Trophoblast cell (in vitro differentiated cells and primary cell): ENCODE results near the gene FOXD4L3. TPM values are rescaled to one million over a fixed set of nuclear protein-coding genes. Genes with fewer than 3 reads are reported as not detected.
"Not testable (repeated sequence)": the region's sequence is repeated elsewhere in the genome, so short reads cannot be mapped to it uniquely, and the experiment has no call there.

Source experiments
- DNase-seq, 2 donors: peaks; one replicate each; pipeline ENCODE4 v3.0.0-alpha.2; 2016
- H2AFZ ChIP-seq: 2 replicates; pipeline ENCODE4 v1.6.1; 2013; ENCODE audit warnings: low read length, moderate library complexity, mild to moderate bottlenecking; ENCODE audit not compliant: insufficient read depth, poor library complexity
- H2AK5ac ChIP-seq: 2 replicates; pipeline ENCODE4 v1.6.1; 2013; ENCODE audit warnings: mild to moderate bottlenecking, low read length
- H2BK120ac ChIP-seq: 2 replicates; pipeline ENCODE4 v1.6.1; 2013; ENCODE audit warnings: low read length, mild to moderate bottlenecking, moderate library complexity; ENCODE audit not compliant: insufficient read depth, poor library complexity
- H2BK12ac ChIP-seq: 2 replicates; pipeline ENCODE4 v1.6.1; 2013; ENCODE audit warnings: mild to moderate bottlenecking, low read length, moderate library complexity
- H2BK5ac ChIP-seq: 2 replicates; pipeline ENCODE4 v1.6.1; 2013; ENCODE audit warnings: low read length, low read depth, moderate library complexity, mild to moderate bottlenecking; ENCODE audit not compliant: poor library complexity
- H3K14ac ChIP-seq: 2 replicates; pipeline ENCODE4 v1.6.1; 2013; ENCODE audit warnings: mild to moderate bottlenecking, low read length
- H3K18ac ChIP-seq: 2 replicates; pipeline ENCODE4 v1.6.1; 2013; ENCODE audit warnings: mild to moderate bottlenecking, low read length
- H3K23ac ChIP-seq: 2 replicates; pipeline ENCODE4 v1.6.1; 2013; ENCODE audit warnings: low read length
- H3K27ac ChIP-seq: 2 replicates; pipeline ENCODE4 v1.5.1; 2013; ENCODE audit warnings: low read depth, mild to moderate bottlenecking, inconsistent platforms, low read length, moderate library complexity
- H3K27me3 ChIP-seq: 2 replicates; pipeline ENCODE4 v1.6.1; 2013; ENCODE audit warnings: inconsistent platforms, mild to moderate bottlenecking, low read length, moderate library complexity; ENCODE audit not compliant: insufficient read depth
- H3K36me3 ChIP-seq, 2 experiments: 1 replicate in 1 of 2; 2 replicates in 1 of 2; pipeline ENCODE4 v1.6.1; 2013; ENCODE audit warnings: low read length in 2 of 2, mild to moderate bottlenecking in 2 of 2, moderate library complexity in 1 of 2; ENCODE audit not compliant: insufficient read depth in 2 of 2, control insufficient read depth in 1 of 2
- H3K4ac ChIP-seq: 2 replicates; pipeline ENCODE4 v1.6.1; 2013; ENCODE audit warnings: low read depth, mild to moderate bottlenecking, low read length, moderate library complexity
- H3K4me1 ChIP-seq, 2 experiments: 1 replicate in 1 of 2; 2 replicates in 1 of 2; pipeline ENCODE4 v1.6.1; 2013; ENCODE audit warnings: low read length in 2 of 2, mild to moderate bottlenecking in 2 of 2, moderate library complexity in 1 of 2; ENCODE audit not compliant: insufficient read depth in 2 of 2, control insufficient read depth in 1 of 2
- H3K4me2 ChIP-seq: 2 replicates; pipeline ENCODE4 v1.6.1; 2013; ENCODE audit warnings: inconsistent platforms, mild to moderate bottlenecking, low read length, moderate library complexity
- H3K4me3 ChIP-seq: 2 replicates; pipeline ENCODE4 v1.5.1; 2013; ENCODE audit warnings: mild to moderate bottlenecking, low read depth, low read length, inconsistent platforms
- H3K79me1 ChIP-seq: one replicate; pipeline ENCODE4 v1.6.1; 2013; ENCODE audit warnings: low read length
- H3K79me2 ChIP-seq: 2 replicates; pipeline ENCODE4 v1.6.1; 2013; ENCODE audit warnings: low read length, mild to moderate bottlenecking; ENCODE audit not compliant: control insufficient read depth, insufficient read depth, poor library complexity
- H3K9ac ChIP-seq: 2 replicates; pipeline ENCODE4 v1.6.1; 2013; ENCODE audit warnings: mild to moderate bottlenecking, low read length
- H3K9me3 ChIP-seq: 2 replicates; pipeline ENCODE4 v1.6.1; 2013; ENCODE audit warnings: low read depth, mild to moderate bottlenecking, control low read depth, inconsistent platforms, low read length; ENCODE audit not compliant: insufficient read depth
- H4K12ac ChIP-seq: 2 replicates; pipeline ENCODE4 v1.6.1; 2013; ENCODE audit warnings: low read depth, mild to moderate bottlenecking, low read length, moderate library complexity
- H4K8ac ChIP-seq: 2 replicates; pipeline ENCODE4 v1.6.1; 2013; ENCODE audit warnings: low read depth, mild to moderate bottlenecking, low read length, moderate library complexity
- H4K91ac ChIP-seq: one replicate; pipeline ENCODE4 v1.6.1; 2013; ENCODE audit warnings: low read depth, mild to moderate bottlenecking, low read length, moderate library complexity
- WGBS: extraction: QIAGEN DNeasy Blood & Tissue Kit; methylation state at CpG from one replicate; pipeline ENCODE4 v1.1.7; 2013; ENCODE audit warnings: missing lambda C conversion rate; ENCODE audit not compliant: insufficient read length, insufficient coverage; ENCODE audit errors: extremely low coverage; 5-methylcytosine and 5-hydroxymethylcytosine counted together
- polyA plus RNA-seq: library from polyadenylated mRNA; stranded (reverse); fragments of 200-250 nt; gene quantifications from 2 replicates; pipeline ENCODE4 v1.2.3, GENCODE V29; 2013

Gene FOXD4L3
- polyA plus RNA-seq = 0.05 TPM in 1 of 2 replicates, not detected in the other

GRCh38 chr9:68302567-68302966 lies at the start of gene FOXD4L3:
Gene FOXD4L3, plus strand, starts transcription at chr9:68302867. Its CDS starts 85 bp downstream, at chr9:68302952.
- DNase-seq, H3K14ac ChIP-seq, H3K9ac ChIP-seq, H2BK12ac ChIP-seq, H4K91ac ChIP-seq, H3K79me1 ChIP-seq, H3K36me3 ChIP-seq, H3K4me3 ChIP-seq, H3K79me2 ChIP-seq, H3K9me3 ChIP-seq, H4K12ac ChIP-seq, H2AFZ ChIP-seq, H4K8ac ChIP-seq, H3K27ac ChIP-seq, H3K27me3 ChIP-seq, H3K4me1 ChIP-seq, H3K18ac ChIP-seq, H2BK120ac ChIP-seq, H3K4me2 ChIP-seq, H2BK5ac ChIP-seq, H3K23ac ChIP-seq, H3K4ac ChIP-seq, H2AK5ac ChIP-seq: not testable (repeated sequence)
- WGBS = no CpG with 5 or more reads among the region's 15 CpGs

- H3K4me3 ChIP-seq, H3K27ac ChIP-seq: not testable (repeated sequence)
These were observed 21.6 kb upstream of the FOXD4L3 start for GRCh38 chr9:68281041-68281440.

GRCh38 chr9:68303771-68304170 lies 1.1 kb downstream of the FOXD4L3 start:
- not testable (repeated sequence) for H3K18ac ChIP-seq, H2BK5ac ChIP-seq, H4K12ac ChIP-seq, H4K91ac ChIP-seq, H3K79me1 ChIP-seq, H3K4me1 ChIP-seq, H3K4me3 ChIP-seq, H3K27ac ChIP-seq, H3K9me3 ChIP-seq, H3K36me3 ChIP-seq, H3K4me2 ChIP-seq, H2AFZ ChIP-seq, H2AK5ac ChIP-seq, H3K14ac ChIP-seq, H2BK12ac ChIP-seq, H3K4ac ChIP-seq, H2BK120ac ChIP-seq, DNase-seq, H3K27me3 ChIP-seq, H3K79me2 ChIP-seq, H3K23ac ChIP-seq, H4K8ac ChIP-seq, H3K9ac ChIP-seq
- no CpG with 5 or more reads among the region's 30 CpGs for WGBS

More at GRCh38 chr9:68281041-68281440, 21.6 kb upstream of the FOXD4L3 start:
- WGBS = no CpG with 5 or more reads among the region's 16 CpGs
- not testable (repeated sequence) for H3K9me3 ChIP-seq, H3K4ac ChIP-seq, H4K91ac ChIP-seq, H4K12ac ChIP-seq, H3K14ac ChIP-seq, H3K27me3 ChIP-seq, H2BK12ac ChIP-seq, H2BK120ac ChIP-seq, H3K79me2 ChIP-seq, H3K4me1 ChIP-seq, H3K36me3 ChIP-seq, H2AFZ ChIP-seq, H4K8ac ChIP-seq, H3K4me2 ChIP-seq, DNase-seq, H2BK5ac ChIP-seq, H3K9ac ChIP-seq, H3K18ac ChIP-seq, H2AK5ac ChIP-seq, H3K79me1 ChIP-seq, H3K23ac ChIP-seq

- H4K12ac ChIP-seq, H2BK5ac ChIP-seq, H3K14ac ChIP-seq, H2AK5ac ChIP-seq, H3K27me3 ChIP-seq, H3K79me1 ChIP-seq, H3K27ac ChIP-seq, H3K4me1 ChIP-seq, H2BK120ac ChIP-seq, H3K9ac ChIP-seq, DNase-seq, H3K4me3 ChIP-seq, H2AFZ ChIP-seq, H3K79me2 ChIP-seq, H3K36me3 ChIP-seq, H4K8ac ChIP-seq, H3K4ac ChIP-seq, H3K23ac ChIP-seq, H3K18ac ChIP-seq, H4K91ac ChIP-seq, H3K4me2 ChIP-seq, H3K9me3 ChIP-seq, H2BK12ac ChIP-seq: not testable (repeated sequence)
- WGBS = no CpG with 5 or more reads among the region's 21 CpGs
These were observed 1.5 kb downstream of the FOXD4L3 start for GRCh38 chr9:68304212-68304611.
